ENCODE data around the gene PDE7B. TPM values are rescaled to one million over a fixed set of nuclear protein-coding genes. Genes with fewer than 3 reads are reported as not detected.

PDE7B gene
- total and polyA plus RNA-seq, 9 of the 15 experiments (the other 6 are each of a cell fraction or from before 2014, with no cell fraction given): 0.01 TPM; not detected in 8

DNA sequence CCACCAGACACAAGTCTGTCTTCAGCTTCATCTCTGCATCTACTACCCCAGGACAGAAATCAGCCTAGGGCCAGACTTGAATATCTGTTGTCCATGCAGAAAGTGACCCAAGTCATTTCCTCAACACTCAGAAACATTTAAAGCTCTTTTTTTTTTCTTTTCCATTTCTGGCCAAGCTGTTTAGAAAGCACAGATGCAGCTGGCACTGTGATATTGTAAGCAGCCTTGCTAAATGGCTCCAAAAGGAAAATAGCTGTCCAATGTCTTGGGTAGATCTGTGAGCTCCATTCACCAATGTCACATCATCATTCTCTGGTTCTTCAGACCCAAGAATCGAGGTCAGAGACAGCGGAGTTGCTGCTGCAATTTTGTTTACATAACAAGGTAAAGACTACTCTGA lies 174.2 kb downstream of the PDE7B start (continued):
- TF ChIP-seq, protein P1, sequence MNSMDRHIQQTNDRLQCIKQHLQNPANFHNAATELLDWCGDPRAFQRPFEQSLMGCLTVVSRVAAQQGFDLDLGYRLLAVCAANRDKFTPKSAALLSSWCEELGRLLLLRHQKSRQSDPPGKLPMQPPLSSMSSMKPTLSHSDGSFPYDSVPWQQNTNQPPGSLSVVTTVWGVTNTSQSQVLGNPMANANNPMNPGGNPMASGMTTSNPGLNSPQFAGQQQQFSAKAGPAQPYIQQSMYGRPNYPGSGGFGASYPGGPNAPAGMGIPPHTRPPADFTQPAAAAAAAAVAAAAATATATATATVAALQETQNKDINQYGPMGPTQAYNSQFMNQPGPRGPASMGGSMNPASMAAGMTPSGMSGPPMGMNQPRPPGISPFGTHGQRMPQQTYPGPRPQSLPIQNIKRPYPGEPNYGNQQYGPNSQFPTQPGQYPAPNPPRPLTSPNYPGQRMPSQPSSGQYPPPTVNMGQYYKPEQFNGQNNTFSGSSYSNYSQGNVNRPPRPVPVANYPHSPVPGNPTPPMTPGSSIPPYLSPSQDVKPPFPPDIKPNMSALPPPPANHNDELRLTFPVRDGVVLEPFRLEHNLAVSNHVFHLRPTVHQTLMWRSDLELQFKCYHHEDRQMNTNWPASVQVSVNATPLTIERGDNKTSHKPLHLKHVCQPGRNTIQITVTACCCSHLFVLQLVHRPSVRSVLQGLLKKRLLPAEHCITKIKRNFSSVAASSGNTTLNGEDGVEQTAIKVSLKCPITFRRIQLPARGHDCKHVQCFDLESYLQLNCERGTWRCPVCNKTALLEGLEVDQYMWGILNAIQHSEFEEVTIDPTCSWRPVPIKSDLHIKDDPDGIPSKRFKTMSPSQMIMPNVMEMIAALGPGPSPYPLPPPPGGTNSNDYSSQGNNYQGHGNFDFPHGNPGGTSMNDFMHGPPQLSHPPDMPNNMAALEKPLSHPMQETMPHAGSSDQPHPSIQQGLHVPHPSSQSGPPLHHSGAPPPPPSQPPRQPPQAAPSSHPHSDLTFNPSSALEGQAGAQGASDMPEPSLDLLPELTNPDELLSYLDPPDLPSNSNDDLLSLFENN (IDR thresholded peaks at IDR 0.05; ENCODE audit: low read depth in 2 of 2, low read length in 2 of 2): no peak
- TF ChIP-seq MIER1 (IDR thresholded peaks at IDR 0.05; ENCODE audit: low read depth) (no peak), EWSR1 (IDR thresholded peaks at IDR 0.05; ENCODE audit: borderline replicate concordance, low read depth, partially characterized antibody) (no peak), ZFX (CRISPR knock-in tag; IDR thresholded peaks at IDR 0.05) (no peak), ZNF707 (CRISPR knock-in tag; conservative IDR thresholded peaks at IDR 0.05) (no peak), SP1 (CRISPR knock-in tag; IDR thresholded peaks at IDR 0.05) (no peak), RBM14 (IDR thresholded peaks at IDR 0.05; ENCODE audit: borderline replicate concordance, insufficient read depth, low read depth, low read length) (no peak), RBM22 (IDR thresholded peaks at IDR 0.05; ENCODE audit: low read depth, low read length, poor library complexity, severe bottlenecking) (no peak), TSC22D4 (tag; IDR thresholded peaks at IDR 0.05) (no peak)
